ENCODE data around the gene CSNK1D.

The CSNK1D gene

GRCh38 chr17:82226809-82227628 lies 46.5 kb downstream of the CSNK1D start:
- no peak for DNase-seq

GRCh38 chr17:82226146-82226808 lies 47.2 kb downstream of the CSNK1D start:
- no peak for DNase-seq

- DNase-seq: no peak
These were observed 48.0 kb downstream of the CSNK1D start for GRCh38 chr17:82225368-82226029.

GRCh38 chr17:82224666-82225065 lies 48.8 kb downstream of the CSNK1D start:
- DNase-seq: no peak

GRCh38 chr17:82223517-82223916 lies 50.0 kb downstream of the CSNK1D start:
- no peak for DNase-seq

GRCh38 chr17:82222816-82223215 lies 50.7 kb downstream of the CSNK1D start:
- DNase-seq: no peak

- no peak for DNase-seq
These were observed 52.1 kb downstream of the CSNK1D start for GRCh38 chr17:82221341-82221902.

GRCh38 chr17:82219753-82220709 lies 53.5 kb downstream of the CSNK1D start:
- DNase-seq: no peak

- DNase-seq: no peak
These were observed 54.4 kb downstream of the CSNK1D start for GRCh38 chr17:82219083-82219482.

- DNase-seq: no peak
These were observed 55.0 kb downstream of the CSNK1D start for GRCh38 chr17:82218349-82219075.

GRCh38 chr17:82217530-82218204 lies 55.8 kb downstream of the CSNK1D start:
- no peak for DNase-seq

GRCh38 chr17:82217120-82217529 lies 56.4 kb downstream of the CSNK1D start:
- no peak for DNase-seq

GRCh38 chr17:82216301-82217119 lies 57.0 kb downstream of the CSNK1D start:
- no peak for DNase-seq

- no peak for DNase-seq
These were observed 57.6 kb downstream of the CSNK1D start for GRCh38 chr17:82215972-82216300.

- DNase-seq: no peak
These were observed 58.2 kb downstream of the CSNK1D start for GRCh38 chr17:82215095-82215971.

- no peak for DNase-seq
These were observed 59.4 kb downstream of the CSNK1D start for GRCh38 chr17:82214012-82214628.

- peak; percentile 89 for DNase-seq
These were observed 60.1 kb downstream of the CSNK1D start for GRCh38 chr17:82213251-82214011.

All from activated T-cell treated with anti-CD3 and anti-CD28 coated beads for 4 hours (primary cell).